IMR-90 (cell line): ENCODE data around the gene COL4A2.

Experiments used
- CEBPB ChIP-seq: IDR thresholded peaks from 2 replicates; pipeline ENCODE4 v1.6.1; 2012; ENCODE audit warnings: low read depth, low read length, improper control_type of control experiment
- FOS ChIP-seq: fragments of 150-350 bp; IDR thresholded peaks from 2 replicates; pipeline ENCODE4 v1.6.1; 2016; ENCODE audit warnings: low read depth, low read length
- RAD21 ChIP-seq: IDR thresholded peaks from 2 replicates; pipeline ENCODE4 v1.6.1; 2012; ENCODE audit warnings: low read length, improper control_type of control experiment
- TF ChIP-seq, protein P1 (sequence below): conservative IDR thresholded peaks from 2 replicates; pipeline ENCODE4 v1.5.1; 2012; ENCODE audit warnings: mild to moderate bottlenecking, low read depth, low read length, improper control_type of control experiment

DNA sequence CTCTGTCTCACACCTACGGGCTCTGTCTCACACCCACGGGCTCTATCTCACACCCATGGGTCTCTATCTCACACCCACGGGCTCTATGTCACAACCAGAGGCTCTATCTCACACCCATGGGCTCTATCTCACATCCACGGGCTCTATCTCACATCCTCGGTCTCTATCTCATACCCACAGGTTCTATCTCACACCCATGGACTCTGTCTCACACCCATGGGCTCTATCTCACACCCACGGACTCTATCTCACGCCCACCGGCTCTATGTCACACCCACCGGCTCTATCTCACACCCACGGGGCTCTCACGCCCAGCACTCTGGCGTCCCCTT, 73.9 kb downstream of the COL4A2 start:
- TF ChIP-seq CEBPB = no peak
- TF ChIP-seq, protein P1, sequence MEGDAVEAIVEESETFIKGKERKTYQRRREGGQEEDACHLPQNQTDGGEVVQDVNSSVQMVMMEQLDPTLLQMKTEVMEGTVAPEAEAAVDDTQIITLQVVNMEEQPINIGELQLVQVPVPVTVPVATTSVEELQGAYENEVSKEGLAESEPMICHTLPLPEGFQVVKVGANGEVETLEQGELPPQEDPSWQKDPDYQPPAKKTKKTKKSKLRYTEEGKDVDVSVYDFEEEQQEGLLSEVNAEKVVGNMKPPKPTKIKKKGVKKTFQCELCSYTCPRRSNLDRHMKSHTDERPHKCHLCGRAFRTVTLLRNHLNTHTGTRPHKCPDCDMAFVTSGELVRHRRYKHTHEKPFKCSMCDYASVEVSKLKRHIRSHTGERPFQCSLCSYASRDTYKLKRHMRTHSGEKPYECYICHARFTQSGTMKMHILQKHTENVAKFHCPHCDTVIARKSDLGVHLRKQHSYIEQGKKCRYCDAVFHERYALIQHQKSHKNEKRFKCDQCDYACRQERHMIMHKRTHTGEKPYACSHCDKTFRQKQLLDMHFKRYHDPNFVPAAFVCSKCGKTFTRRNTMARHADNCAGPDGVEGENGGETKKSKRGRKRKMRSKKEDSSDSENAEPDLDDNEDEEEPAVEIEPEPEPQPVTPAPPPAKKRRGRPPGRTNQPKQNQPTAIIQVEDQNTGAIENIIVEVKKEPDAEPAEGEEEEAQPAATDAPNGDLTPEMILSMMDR = no peak
- TF ChIP-seq FOS = no peak
- TF ChIP-seq RAD21 = no peak
